Breast epithelium (tissue), 4 donors: ENCODE results near the gene TEAD3. TPM values are rescaled to one million over a fixed set of nuclear protein-coding genes. Genes with fewer than 3 reads are reported as not detected.

Experiments used
- DNase-seq, 2 donors: peaks; one replicate each; pipeline ENCODE4 v3.0.0-alpha.2; 2019; ENCODE audit warnings: low spot score in 2 of 2
- H3K27ac ChIP-seq, 2 donors: fragments of 200-600 bp; sonication (generic) in 1 of 2; one replicate each; pipeline ENCODE4 v1.5.1; 2016 to 2019; ENCODE audit warnings: mild to moderate bottlenecking in 1 of 2
- H3K27me3 ChIP-seq, 2 donors: fragments of 200-600 bp; sonication (generic) in 1 of 2; one replicate each; pipeline versions ENCODE4 v1.5.1 to v1.6.0; 2017 to 2019; ENCODE audit warnings: control low read depth in 1 of 2, mild to moderate bottlenecking in 1 of 2
- H3K36me3 ChIP-seq: fragments of 200-600 bp; one replicate; pipeline ENCODE4 v1.5.1; 2019
- H3K4me1 ChIP-seq, 2 donors: fragments of 200-600 bp; sonication (generic); one replicate each; pipeline ENCODE4 v1.5.1; 2016 to 2019; ENCODE audit warnings: control low read depth in 1 of 2
- H3K4me3 ChIP-seq, 3 donors: fragments of 200-600 bp; sonication (generic); 1 replicate in 2 of 3; 2 replicates in 1 of 3; pipeline ENCODE4 v1.5.1; 2016 to 2019; ENCODE audit warnings: mild to moderate bottlenecking in 3 of 3, moderate library complexity in 2 of 3
- H3K9me3 ChIP-seq, 2 donors: fragments of 200-600 bp; sonication (generic) in 1 of 2; one replicate each; pipeline ENCODE4 v1.5.1; 2016 to 2019; ENCODE audit warnings: control low read depth in 1 of 2
- POLR2A ChIP-seq: fragments of 450-650 bp; IDR thresholded peaks from one replicate; pipeline ENCODE4 v1.6.1; 2016; ENCODE audit warnings: antibody characterized with exemption, mild to moderate bottlenecking, moderate library complexity
- POLR2AphosphoS5 ChIP-seq, 3 donors: sonication (generic); formaldehyde crosslinking; IDR thresholded peaks; one replicate each; pipeline ENCODE4 v1.6.1; 2017; ENCODE audit warnings: antibody characterized with exemption in 3 of 3
- intact Hi-C: fragments of 100-400 bp; cut with DNase I; formaldehyde crosslinking; loops from one replicate; pipeline ENCODE4 v1.15.1; 2023; ENCODE audit warnings: low total_unique reads
- total RNA-seq, 3 donors: library from RNA; depleted of rRNA; stranded (reverse); fragments of >200 nt; gene quantifications; one replicate each; pipeline ENCODE4 v1.1.0, GENCODE V29; 2016
- TF ChIP-seq, protein P1 (sequence below), 3 donors: fragments of 450-650 bp; IDR thresholded peaks; one replicate each; pipeline ENCODE4 v1.5.1; 2016 to 2017; ENCODE audit warnings: antibody characterized with exemption in 3 of 3, mild to moderate bottlenecking in 3 of 3, moderate library complexity in 3 of 3

Gene TEAD3
- total RNA-seq, 3 donors from 2014 or later: 5.6 to 28.2 (median 26.2) TPM

DNA sequence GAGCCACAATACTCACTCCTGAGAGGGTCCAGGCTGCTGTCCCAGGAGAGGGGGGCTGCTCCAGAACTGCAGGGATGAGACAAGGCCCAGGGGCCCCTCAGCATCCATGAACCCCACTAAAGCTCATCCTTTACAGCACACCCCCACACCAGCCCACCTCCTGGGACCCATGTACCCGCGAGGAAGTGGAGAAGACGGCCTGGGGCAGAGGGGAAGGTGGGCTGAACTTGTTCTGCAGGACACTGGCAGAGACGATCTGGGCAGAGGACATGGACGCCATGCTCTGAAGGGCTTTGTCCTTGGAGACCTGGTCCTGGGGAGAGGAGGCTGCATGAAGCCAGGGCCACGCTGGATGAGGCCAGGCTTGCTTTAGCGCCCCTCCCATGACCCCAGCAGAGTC is 18.6 kb downstream of the TEAD3 start:
- TF ChIP-seq POLR2A (no peak), POLR2AphosphoS5 (IDR thresholded peaks at IDR 0.05) (no peak)
- TF ChIP-seq, protein P1, sequence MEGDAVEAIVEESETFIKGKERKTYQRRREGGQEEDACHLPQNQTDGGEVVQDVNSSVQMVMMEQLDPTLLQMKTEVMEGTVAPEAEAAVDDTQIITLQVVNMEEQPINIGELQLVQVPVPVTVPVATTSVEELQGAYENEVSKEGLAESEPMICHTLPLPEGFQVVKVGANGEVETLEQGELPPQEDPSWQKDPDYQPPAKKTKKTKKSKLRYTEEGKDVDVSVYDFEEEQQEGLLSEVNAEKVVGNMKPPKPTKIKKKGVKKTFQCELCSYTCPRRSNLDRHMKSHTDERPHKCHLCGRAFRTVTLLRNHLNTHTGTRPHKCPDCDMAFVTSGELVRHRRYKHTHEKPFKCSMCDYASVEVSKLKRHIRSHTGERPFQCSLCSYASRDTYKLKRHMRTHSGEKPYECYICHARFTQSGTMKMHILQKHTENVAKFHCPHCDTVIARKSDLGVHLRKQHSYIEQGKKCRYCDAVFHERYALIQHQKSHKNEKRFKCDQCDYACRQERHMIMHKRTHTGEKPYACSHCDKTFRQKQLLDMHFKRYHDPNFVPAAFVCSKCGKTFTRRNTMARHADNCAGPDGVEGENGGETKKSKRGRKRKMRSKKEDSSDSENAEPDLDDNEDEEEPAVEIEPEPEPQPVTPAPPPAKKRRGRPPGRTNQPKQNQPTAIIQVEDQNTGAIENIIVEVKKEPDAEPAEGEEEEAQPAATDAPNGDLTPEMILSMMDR (IDR thresholded peaks at IDR 0.05): no peak
- Histone ChIP-seq H3K27ac (no peak overlapping the region), H3K4me1 (no peaks in the 10 kb centered on the region), H3K36me3 (peaks cover 4% of the 10 kb centered on the region), H3K4me3 (no peak overlapping the region), H3K27me3 (no peaks in the 10 kb centered on the region), H3K9me3 (no peaks in the 10 kb centered on the region)
- no peak for DNase-seq
- intact Hi-C loops: no loop called here

DNA sequence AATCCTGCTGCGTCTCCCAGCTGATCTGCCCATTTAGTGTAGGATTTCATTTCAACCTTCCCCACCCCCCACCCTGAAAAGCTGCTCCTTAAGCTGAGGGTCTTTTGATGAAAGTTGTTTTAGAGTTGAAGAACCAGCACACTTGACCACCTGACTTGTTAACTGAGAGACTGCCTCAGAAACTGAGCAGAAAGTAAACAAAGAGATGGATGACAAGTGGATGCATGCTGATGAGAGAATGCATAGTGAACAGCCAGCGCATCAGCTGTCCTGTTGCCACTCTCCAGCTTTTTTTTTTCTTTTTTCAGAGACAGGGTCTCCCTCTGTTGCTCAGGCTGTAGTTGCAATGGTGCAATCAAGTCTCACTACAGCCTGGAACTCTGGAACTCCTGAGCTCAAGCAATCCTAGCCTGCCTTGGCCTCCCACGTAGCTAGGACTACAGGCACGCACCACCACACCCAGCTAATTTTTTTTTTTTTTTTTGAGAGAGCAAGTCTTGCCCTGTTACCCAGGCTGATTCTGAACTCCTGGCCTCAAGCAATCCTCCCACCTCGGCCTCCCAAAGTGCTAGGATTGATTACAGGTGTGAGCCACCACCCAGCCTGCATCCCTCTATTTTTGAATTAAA is 19.2 kb downstream of the TEAD3 start:
- intact Hi-C loops: no loop called here
- Histone ChIP-seq H3K4me1 (no peaks in the 10 kb centered on the region), H3K4me3 (no peak overlapping the region), H3K27ac (no peak overlapping the region), H3K9me3 (no peaks in the 10 kb centered on the region), H3K36me3 (peaks cover 4% of the 10 kb centered on the region), H3K27me3 (no peaks in the 10 kb centered on the region)
- DNase-seq: no peak
- TF ChIP-seq, protein P1 (IDR thresholded peaks at IDR 0.05): no peak
- TF ChIP-seq POLR2AphosphoS5 (IDR thresholded peaks at IDR 0.05): no peak
- TF ChIP-seq POLR2A: no peak

DNA sequence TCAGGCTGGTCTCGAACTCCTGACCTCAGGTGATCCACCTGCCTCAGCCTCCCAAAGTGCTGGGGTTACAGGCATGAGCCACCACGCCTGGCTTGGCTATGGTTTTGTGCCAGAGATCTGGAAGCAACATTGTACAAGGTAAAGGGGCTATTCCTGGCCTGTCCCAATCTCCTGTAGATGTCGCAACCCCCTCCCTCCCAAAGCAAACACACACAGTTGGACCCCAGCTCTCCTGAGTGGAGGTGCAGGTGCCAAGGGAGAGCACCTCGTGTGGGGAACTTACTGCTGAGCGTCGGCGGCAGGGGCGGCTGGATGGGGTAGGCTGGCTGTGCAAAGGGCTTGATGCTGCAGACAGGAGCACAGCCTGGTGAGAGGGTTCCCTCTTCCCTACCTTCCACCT is 19.9 kb downstream of the TEAD3 start:
- intact Hi-C loops: no loop called here
- TF ChIP-seq POLR2AphosphoS5 (IDR thresholded peaks at IDR 0.05): no peak
- TF ChIP-seq, protein P1 (IDR thresholded peaks at IDR 0.05): no peak
- TF ChIP-seq POLR2A: no peak
- peaks cover 0 to 1% of the 10 kb centered on the region in 2 donors for H3K4me1 ChIP-seq
- H3K9me3 ChIP-seq: no peaks in the 10 kb centered on the region
- H3K27ac ChIP-seq: no peak overlapping the region
- peaks cover 4% of the 10 kb centered on the region for H3K36me3 ChIP-seq
- H3K4me3 ChIP-seq: no peak overlapping the region
- no peak for DNase-seq
- H3K27me3 ChIP-seq: no peaks in the 10 kb centered on the region

- Histone ChIP-seq H3K27ac (no peak overlapping the region), H3K9me3 (no peaks in the 10 kb centered on the region), H3K4me1 (peaks cover 0 to 8% of the 10 kb centered on the region in 2 donors), H3K4me3 (no peak overlapping the region), H3K36me3 (peaks cover 4% of the 10 kb centered on the region), H3K27me3 (no peaks in the 10 kb centered on the region)
- no peak for DNase-seq
- intact Hi-C loops: no loop called here
- TF ChIP-seq, protein P1 (IDR thresholded peaks at IDR 0.05): no peak
- no peak for TF ChIP-seq POLR2AphosphoS5 (IDR thresholded peaks at IDR 0.05)
- TF ChIP-seq POLR2A: no peak
Measured at GRCh38 chr6:35476004-35476403, 20.9 kb downstream of the TEAD3 start.

GRCh38 chr6:35475573-35475972 is 21.3 kb downstream of the TEAD3 start:
- no peak overlapping the region for H3K27ac ChIP-seq
- H3K4me1 ChIP-seq: peaks cover 0 to 12% of the 10 kb centered on the region in 2 donors
- no peaks in the 10 kb centered on the region for H3K27me3 ChIP-seq
- peaks cover 4% of the 10 kb centered on the region for H3K36me3 ChIP-seq
- H3K9me3 ChIP-seq: no peaks in the 10 kb centered on the region
- TF ChIP-seq, protein P1 (IDR thresholded peaks at IDR 0.05): no peak
- TF ChIP-seq POLR2A (no peak), POLR2AphosphoS5 (IDR thresholded peaks at IDR 0.05) (no peak)
- no peak for DNase-seq
- intact Hi-C loops: no loop called here
- H3K4me3 ChIP-seq: no peak overlapping the region
